CD4-positive, alpha-beta T cell treated with Interleukin-17A for 4 hours (primary cell): ENCODE results near the gene PCMT1.
"Not testable (repeated sequence)": the region's sequence is repeated elsewhere in the genome, so short reads cannot be mapped to it uniquely, and the experiment has no call there.

Source experiments
- DNase-seq: peaks from one replicate; pipeline ENCODE4 v3.0.0-alpha.2; 2020; ENCODE audit warnings: mixed read lengths

Gene PCMT1

DNA sequence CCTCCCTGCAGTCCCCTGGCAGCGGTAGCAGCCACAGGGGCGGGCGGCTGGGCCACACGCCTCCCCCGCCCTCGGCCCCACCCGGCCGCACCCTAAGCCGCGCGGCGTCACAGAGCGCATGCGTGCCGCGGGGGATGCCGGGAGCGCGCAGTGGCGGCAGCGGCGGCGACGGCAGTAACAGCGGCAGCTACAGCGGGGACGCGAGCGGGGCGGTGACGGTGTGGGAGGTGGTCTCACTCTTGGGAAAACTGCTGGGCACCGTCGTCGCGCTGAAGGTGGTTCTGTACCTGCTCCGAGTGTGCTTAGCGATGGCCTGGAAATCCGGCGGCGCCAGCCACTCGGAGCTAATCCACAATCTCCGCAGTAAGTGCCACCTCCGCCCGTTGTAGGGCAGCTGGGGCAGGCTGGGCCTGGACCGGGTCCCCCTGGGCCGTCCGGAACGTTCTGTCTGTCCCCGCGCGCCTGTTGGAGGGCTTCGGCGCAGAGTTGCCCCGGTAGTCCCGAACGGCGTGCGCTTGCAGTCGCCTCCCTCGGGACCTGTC is at the start of gene PCMT1:
Gene PCMT1 (plus strand): TSS at position 148 of the 542 bp plus-strand sequence. CDS start 161 bp downstream, at position 309.
- DNase-seq = peak; percentile 91

DNA sequence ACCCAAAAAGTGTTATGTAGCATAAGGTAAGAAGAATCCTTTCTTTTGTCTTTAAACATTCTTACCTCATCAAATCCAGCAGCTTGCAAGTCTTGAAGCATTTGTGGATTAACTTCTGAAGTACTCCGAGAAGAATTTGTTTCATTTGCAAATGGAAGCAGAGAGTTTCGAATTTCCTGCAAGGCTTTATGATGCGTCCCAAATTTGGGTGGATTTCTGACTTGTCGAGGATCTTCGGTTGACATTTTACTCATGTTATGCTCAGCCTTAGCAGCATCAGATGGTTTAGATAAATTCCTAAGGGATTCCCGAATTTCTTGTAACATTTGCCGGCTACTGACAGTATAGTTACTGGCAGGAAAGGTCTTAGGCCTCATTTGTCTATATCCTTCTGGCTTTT is 47.8 kb upstream of the PCMT1 start:
- DNase-seq = no peak

DNA sequence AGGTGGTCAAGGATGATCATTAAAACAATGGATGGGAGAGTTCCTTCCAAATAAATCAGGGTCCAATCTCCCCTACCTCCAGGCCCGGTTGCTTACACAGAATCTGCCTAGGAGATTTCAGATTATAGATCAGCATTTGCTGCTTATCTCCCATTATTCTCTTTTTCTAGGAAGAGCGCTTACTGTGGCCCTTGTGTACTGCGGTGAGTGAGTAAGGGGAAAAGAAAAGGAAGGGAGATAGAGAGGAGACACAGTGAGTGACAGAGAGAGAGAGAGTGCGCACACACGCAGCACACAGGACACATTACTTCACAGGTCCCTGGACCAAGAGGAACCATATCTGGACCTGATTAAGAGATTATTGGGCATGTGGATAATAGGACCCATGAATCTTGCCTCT is 37.8 kb upstream of the PCMT1 start:
- DNase-seq = no peak

DNA sequence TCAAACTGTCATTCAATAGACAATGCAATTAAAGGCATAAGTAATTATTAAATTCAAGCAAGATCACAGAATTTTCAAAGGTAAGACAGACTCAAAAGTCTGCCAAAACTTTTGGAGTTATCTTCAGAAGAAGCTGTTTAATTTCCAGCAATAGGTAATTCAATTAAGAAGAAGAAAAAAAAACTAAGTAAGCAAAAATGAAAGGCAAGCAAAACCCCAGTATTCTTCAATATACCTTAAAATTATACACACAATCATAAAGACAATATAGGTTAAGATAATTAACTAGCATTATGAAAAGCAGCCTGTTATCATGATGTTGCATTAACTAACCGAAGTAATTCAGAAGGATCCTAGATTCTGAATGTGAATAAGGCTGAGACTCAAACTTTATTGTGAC is 35.1 kb upstream of the PCMT1 start:
- DNase-seq = no peak

DNA sequence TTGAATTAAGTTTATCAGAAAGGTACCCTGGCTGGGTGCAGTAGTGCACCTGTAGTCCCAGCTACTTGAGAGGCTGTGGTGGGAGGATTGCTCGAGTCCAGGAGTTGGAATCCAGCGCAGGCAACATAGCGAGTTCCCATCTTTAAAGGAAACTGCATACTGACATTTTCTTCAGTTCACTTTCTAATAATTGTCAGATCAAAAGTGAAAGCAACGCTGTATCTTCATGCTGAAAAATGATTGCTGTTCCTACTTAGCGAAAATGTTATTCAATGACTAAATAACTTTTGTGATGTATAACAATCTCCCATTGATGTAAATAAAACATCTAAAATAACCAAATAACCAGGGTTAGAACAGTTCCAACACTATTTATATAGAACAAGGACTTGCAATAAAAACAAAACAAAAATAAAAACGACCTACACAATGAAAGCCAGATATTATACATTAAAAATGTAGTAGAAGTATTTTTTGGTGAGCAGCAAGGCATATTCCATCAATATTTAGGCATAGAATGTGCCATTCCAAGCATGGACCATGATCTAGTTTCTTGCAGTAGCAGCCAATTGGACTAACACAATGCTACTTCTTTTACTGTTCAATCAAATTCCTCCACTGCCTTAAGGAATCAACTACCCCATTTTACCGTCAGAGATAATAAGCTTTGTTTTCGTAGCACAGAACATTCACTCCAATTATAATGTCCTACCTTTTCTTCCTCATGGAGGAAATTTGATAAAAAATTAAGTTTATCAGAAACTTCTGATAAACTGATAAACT is 33.2 kb upstream of the PCMT1 start:
- DNase-seq = no peak

DNA sequence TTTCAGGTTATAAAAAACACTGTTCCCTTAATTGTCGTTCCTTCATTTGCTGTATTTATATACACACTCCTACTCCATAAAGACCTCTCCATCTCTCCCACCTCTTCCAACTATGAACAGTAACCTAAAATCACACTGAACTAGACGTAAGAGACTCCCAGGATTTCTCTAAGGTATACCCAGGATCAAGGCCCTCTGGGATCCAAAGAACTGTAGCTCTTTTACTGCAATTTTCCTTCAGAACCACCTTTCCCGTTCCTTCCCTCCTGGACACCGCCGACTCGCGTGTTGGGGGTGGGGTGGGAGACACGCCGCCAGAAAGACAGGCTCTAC is 32.3 kb upstream of the PCMT1 start:
- DNase-seq = no peak

DNA sequence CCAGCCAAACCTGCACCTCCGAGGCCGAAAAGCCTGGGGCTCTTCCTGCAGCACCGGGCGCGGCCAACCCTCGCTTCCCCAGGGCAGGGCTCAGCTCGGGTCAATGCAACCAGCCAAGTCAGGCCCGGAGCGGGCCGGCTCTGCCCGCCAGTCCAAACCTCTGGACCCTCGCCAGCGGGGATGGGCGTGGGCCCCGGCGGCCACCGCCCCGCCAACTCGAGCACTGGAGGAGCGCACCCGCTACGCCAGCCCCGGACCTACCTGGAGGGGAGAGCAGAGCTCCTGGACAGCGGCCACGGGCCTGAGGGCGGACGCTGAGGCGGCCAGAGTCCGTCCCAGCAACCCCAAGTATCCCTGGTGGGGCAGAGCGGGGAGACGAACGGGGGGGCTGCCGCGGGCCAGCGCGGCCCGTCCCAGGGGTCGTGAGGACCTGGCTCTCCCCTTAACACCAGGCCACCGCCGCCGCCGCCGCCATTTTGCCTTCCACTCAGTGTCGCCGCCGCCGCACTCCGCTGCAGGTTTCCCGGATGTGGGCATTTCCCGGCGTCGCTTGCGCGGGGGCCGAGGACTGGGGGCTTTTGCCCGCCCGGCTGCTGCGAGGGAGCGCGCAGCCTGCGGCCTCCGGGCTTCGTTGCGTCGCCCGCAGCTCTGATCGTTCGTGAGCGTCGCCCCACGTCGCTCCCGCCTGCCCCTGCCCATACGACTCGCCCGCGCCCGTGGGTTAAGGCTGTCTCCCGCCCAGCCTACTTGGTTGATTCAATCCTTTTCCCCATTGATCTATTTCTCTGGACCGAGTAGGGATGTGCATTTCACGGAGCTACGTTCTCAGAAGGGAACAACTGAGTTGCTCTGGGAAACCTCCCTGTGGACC is 31.7 kb upstream of the PCMT1 start, which contains the start of gene LATS1:
Gene LATS1 (minus strand): TSS at position 514 of the 871 bp plus-strand sequence. CDS start 15,975 bp downstream, outside the sequence.
- peak; percentile 91 for DNase-seq

DNA sequence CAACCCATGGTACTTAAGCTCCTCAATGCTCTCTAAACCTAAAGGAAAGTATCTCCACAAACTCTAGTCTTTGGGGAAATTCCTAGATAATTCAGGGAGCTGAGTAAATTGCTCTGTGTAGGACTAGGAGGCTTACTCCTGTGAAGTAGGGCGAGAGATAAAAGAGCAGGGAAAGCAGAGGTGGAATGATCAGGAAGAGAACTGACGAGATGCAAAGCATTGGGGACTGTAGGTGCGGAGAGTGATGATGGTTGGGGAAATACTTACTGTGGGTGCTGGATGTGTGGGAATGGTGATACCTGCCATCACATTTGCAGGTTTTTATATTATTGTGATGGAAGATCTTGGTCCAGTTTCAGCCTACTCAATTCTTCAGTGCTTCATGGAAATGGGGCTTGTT is 30.0 kb upstream of the PCMT1 start:
- no peak for DNase-seq

DNA sequence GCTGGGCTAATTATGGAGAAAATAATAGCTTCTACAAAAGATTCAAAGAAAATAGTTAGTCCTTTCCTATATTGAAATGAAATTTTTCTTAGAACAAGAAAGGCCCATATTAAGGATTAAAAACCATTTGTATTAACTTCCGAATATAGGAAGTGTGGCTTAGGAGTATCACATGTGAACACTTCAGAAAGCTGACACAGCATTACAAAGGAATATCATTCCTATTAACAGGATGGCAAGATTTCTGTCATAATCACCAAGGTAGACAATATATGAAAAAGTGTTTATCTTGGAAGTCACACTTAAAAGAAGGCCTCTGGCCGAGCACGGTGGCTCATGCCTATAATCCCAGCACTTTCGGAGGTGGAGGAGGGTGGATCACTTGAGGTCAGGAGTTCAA is 26.3 kb upstream of the PCMT1 start:
- no peak for DNase-seq

DNA sequence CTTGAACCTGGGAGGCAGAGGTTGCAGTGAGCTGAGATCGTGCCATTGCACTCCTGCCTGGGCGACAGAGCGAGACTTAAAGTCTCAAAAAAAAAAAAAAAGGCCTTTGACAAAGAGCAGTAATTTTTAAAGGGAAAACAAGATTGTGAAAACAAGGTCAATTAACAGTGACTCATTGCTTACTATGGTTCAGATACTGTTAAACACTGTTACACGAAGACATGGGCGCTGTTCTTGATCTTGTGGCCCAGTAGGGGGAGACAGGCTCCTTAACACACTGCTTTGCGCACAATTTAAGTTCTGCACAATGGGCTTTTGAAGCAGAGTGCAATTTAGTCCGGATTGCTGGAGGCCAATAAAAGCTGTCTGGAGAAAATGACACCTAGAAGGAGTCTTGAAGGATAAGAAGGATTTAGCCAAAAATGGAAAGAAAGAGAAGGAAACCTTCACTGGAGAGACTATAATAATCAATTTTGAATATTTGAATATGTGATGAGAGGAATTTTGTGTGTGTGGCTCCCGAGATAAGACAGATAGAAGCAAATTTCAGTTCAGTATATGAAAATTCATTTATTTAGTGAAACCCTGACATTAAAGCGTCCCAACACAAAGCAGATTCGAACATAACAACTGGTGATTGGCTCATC is 25.6 kb upstream of the PCMT1 start:
- peak; percentile 62 for DNase-seq

DNA sequence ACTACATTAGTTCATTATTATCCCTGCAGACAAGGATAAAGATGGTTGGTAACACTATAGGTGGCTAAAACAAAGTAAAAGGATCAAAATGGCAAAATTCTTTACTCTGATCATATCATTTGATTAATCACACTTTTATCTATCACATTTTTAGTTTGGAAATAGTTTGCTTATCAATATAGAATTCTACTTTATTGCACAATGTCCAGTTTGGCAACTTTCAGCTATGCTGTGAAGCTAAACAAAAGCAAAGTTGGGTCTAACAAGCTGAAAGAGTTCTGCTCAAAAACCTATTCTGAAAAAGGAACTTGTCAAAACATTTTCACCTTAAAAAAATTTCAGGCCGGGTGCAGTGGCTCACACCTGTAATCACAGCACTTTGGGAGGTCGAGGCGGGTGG is 23.8 kb upstream of the PCMT1 start:
- no peak for DNase-seq

DNA sequence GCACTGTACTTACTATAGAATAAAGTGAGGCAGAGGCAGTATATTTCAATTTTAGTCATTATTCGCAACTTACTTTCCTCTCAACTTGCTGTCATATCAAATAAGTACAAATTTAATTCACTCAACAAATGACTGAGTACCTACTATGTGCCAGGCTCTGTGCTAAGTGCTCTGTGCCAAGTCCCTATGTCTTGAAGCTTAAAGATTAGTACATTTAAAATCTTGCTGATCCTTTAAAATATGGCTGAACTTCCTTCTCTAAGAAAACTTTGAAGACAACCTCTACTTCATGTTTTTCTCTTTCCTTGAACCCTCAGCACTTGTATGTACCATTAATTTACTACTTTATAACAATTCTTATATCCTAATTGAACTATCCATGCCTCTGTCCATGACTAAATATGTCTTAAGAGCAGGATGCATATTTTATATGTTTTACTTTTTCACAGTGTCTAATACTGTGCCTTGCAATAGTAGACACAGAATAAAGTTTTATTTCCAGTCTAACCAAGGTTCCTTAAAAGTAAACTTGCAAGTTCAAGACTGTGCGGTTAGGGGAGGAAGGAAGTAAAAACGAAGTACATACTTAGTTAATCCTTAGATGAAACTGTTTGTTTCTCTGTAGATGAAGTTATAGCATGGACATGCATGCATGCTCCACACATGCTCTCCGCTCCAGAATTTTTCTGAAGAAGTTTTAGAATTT is 21.6 kb upstream of the PCMT1 start:
- no peak for DNase-seq

DNA sequence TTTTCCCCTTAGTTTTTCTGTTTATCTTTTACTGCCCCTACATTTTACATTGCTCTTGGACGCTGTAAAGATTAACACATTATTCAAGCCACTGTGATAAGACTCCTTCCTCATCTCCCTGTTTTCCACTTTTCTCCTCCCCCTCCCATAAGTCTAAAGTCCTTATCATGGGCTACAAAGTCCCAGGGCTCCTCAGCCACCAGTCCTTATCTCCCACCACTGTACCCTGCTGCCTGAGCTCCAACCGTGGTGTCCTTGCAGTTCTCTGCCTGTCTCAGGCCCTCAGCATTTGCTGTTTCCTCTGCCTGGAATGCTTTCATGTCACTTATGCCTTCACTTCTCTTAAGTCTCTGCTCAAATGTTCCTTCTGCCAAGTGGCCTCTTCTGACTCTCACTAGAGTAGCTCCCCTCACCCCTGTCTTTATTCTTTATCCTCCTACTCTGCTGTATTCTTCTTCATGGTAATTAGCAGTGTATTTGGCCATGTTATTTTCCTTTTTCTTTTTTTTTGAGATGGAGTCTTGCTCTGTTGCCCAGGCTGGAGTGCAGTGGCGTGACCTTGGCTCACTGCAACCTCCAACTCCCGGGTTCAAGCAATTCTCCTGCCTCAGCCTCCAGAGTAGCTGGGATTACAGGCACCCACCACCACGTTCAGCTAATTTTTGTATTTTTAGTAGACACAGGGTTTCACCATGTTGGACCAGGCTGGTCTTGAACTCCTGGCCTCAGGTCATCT is 20.9 kb upstream of the PCMT1 start:
- no peak for DNase-seq

DNA sequence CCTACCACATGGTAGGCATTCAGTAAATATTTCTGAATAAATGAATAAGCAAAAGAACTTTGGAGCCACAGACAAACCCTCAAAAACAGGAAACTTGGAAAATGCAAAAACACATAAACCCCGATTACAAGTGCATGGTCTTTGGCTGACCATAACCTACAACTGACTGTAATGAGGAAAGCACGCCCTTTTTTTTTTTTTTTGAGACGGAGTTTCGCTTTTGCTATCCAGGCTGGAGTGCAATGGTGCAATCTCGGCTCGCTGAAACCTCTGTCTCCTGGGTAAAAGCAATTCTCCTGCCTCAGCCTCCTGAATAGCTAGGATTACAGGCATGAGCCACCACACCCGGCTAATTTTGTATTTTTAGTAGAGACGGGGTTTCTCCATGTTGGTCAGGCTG is 19.7 kb upstream of the PCMT1 start:
- DNase-seq = no peak

DNA sequence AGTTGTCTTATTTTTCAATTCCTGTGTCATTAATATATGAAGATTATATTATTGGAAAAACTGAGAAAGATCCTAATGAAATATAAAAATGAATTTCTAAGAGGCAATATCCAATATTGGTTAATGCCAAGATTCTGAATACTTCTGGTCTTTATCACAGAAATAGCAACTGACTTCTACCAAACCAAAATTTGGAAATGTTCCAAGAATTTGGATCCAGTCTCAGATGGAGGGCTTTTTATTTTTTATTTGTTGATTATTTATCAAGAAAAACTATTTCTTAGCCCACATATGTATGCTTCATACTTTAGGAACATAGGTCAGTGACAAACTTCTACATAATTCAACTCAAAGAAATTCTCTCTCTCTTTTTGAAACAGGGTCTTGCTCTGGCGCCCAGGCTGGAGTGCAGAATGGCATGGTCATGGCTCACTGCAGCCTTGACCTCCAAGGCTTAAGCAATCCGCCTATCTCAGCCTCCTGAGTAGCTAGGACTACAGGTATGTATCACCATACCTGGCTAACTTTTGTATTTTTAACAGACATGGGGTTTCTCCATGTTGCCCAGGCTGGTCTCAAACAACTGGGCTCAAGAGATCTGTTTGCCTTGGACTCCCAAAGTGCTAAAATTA is 16.3 kb upstream of the PCMT1 start:
- DNase-seq = no peak

DNA sequence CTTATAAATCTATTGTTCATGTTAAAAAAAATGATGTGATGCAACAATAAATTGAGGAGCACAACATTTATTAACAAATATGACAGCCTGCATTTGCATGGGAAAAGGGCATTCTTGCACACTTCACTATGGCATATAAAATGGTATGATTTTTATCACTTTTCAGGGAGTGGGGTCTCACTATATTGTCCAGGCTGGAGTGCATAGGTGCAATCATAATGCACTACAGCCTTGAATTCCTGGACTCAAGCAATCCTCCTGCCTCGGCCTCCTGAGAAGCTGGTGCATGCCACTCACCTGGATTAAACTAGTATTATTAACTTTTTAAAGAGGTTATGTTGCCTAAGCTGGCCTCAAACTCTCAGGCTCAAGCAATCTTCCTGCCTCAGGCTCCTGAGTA is 14.6 kb upstream of the PCMT1 start:
- no peak for DNase-seq

DNA sequence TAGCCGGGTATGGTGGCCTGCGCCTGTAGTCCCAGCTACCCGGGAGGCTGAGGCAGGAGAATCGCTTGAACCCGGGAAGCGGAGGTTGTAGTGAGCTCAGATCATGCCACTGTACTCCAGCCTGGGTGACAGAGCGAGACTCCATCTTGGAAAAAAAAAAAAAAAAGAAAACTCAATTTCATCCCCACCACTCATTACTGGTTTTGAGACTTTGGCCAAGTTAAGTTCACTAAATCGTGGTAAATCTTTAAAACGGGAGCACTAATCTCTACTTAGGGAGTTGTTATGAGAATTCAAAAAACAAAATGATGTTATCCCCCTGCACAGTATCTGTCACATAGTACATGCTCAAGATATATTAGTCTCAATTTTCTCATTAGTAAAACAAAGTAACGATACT is 4.3 kb upstream of the PCMT1 start:
- DNase-seq = not testable (repeated sequence)

DNA sequence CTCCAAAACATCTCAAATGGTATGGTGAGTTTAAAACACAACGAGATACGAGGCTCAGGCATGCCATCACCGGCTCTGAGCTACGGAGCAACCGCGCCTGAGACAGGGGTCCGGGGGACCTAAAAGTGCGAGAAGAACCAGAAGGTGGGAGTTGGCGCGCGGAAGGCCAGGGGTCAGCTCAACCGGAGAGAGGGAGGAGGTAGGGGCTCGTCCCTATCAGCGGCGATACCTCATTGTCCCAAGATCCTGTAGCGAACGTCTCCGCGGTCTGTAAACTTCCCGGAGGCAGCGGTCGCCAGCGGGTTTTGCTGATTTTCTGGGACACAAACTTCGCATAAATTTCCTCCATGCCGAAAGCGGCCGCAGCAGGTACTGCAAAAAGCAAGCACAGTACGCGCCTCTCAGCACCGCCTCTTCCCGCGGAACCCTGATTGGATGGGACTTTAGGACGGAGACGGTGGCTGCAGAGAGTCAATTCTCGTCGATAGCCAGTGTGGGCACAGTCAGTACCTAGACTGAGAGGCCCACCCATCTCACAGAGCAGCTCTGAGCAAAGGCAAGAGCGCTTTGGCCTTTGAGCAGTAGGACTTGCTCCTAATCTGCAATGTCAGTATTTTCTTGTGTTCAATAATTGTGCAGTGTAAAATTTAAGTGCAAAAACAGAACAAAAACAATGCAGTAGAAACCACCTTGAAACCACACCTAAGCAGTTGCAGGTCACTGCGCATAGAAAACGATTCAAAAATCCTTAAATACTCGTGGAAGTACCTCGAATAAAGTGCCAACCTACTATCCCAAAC is 3.2 kb upstream of the PCMT1 start, which contains the start of gene NUP43:
Gene NUP43 (minus strand): TSS at position 383 of the 800 bp plus-strand sequence. CDS start 34 bp downstream, at position 349.
- DNase-seq = peak; percentile 92

DNA sequence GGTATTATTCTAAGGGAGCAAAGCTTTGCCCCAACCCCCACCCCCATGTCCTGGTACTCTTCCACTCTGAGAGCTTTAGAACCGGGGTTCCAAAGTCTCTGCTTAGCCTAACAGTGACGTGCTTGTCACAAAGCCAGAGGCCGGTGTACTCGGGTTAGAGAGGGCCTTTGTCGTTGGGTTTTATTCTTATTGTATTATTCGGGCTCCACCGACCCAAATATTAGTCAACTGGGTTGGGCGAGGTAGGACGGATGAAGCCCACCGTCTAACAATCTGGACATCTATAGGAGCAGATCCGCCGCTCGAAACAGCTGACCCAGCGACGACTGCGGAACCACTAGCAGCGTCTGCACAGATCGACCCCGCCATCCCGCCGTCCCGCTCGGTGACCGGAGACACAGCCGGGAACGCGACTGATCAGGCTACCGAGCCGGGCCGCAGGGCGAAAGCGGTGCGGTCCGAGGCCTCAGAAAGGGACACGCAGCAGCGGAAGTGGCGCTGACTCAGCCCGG is 403 bp upstream of the PCMT1 start:
- not testable (repeated sequence) for DNase-seq

DNA sequence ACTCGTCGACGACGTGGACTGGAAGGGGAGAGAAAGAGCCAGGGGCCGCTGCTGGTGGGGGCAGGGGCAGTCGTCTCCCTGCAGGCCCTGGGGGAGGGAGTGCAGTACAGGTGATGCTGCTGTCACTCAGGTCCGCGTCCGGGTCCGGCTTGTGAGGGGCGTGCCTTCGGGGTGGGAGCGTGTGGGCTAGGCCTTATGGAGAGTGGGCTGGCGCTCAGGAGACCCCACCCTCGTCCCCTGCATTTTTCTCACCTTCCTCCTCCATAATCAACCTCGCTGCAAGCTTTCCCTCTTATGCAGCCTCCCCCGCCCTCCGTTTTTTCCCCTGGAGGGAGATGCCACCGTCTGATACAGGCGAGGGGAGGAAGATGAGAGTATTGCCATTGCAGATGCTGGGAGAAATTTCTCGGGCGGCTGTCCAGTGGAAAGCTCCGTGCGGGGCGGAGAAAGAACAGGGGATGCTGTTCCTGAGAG is 632 bp downstream of the PCMT1 start:
- DNase-seq = peak; percentile 53
